Keratinocyte (primary cell): Measurements from ENCODE around the gene NOM1.

ENCODE experiments used
- EZH2 ChIP-seq: IDR thresholded peaks from one replicate; pipeline ENCODE4 v1.6.1; 2012; ENCODE audit warnings: inconsistent platforms, mild to moderate bottlenecking, low read length, moderate library complexity
- TF ChIP-seq, protein P1 (sequence below), 3 experiments: IDR thresholded peaks in 1 of 3; conservative IDR thresholded peaks in 1 of 3; optimal IDR thresholded peaks in 1 of 3; 2 replicates in 2 of 3; 3 replicates in 1 of 3; pipeline versions ENCODE3 to v1.5.1; 2011; ENCODE audit warnings: low read length in 3 of 3, mild to moderate bottlenecking in 3 of 3, moderate library complexity in 2 of 3, control low read depth in 1 of 3, inconsistent platforms in 1 of 3; ENCODE audit not compliant: insufficient read depth in 2 of 3; ENCODE audit errors: extremely low read depth in 1 of 3

DNA sequence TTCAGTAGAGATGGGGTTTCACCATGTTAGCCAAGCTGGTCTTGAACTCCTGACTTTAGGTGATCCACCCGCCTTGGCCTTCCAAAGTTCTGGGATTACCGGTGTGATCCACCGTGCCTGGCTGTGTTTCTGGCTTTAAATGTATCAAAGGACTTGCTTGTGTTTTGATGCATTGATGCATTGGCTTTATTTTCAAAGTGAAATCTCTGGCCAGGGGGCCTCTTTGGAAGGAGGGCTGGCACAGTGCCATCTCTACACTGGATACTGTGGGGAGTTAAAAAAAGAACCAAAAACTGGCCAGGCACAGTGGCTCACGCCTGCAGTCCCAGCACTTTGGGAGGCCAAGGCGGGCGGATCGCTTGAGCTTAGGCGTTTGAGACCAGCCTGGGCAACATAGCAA, 44.9 kb downstream of the NOM1 start:
- TF ChIP-seq, protein P1, sequence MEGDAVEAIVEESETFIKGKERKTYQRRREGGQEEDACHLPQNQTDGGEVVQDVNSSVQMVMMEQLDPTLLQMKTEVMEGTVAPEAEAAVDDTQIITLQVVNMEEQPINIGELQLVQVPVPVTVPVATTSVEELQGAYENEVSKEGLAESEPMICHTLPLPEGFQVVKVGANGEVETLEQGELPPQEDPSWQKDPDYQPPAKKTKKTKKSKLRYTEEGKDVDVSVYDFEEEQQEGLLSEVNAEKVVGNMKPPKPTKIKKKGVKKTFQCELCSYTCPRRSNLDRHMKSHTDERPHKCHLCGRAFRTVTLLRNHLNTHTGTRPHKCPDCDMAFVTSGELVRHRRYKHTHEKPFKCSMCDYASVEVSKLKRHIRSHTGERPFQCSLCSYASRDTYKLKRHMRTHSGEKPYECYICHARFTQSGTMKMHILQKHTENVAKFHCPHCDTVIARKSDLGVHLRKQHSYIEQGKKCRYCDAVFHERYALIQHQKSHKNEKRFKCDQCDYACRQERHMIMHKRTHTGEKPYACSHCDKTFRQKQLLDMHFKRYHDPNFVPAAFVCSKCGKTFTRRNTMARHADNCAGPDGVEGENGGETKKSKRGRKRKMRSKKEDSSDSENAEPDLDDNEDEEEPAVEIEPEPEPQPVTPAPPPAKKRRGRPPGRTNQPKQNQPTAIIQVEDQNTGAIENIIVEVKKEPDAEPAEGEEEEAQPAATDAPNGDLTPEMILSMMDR (optimal IDR thresholded peaks at IDR 0.05 in 1 of 3, IDR thresholded peaks at IDR 0.05 in 1 of 3, conservative IDR thresholded peaks at IDR 0.05 in 1 of 3; ENCODE audit: extremely low read depth in 1 of 3, insufficient read depth in 2 of 3, low read length in 3 of 3): no peak
- no peak for TF ChIP-seq EZH2
